ENCODE measurements around the gene ICAM4. TPM values are rescaled to one million over a fixed set of nuclear protein-coding genes. Genes with fewer than 3 reads are reported as not detected.

The ICAM4 gene
- total and polyA plus RNA-seq, 2 of the 8 experiments (the other 6 are each of a cell fraction or from before 2014, with no cell fraction given): 1.5 to 4.1 TPM

- Histone ChIP-seq H3K4me3 (ENCODE audit: extremely low read depth in 1 of 4, insufficient read depth in 2 of 4, low read depth in 3 of 4, low read length in 4 of 4) (peak overlapping the region; percentile 38 to 67 (median 60)), H3K79me1 (ENCODE audit: low read depth, low read length) (no peaks in the 10 kb centered on the region), H3K9ac (replicated peaks in 1 of 4; ENCODE audit: extremely low read depth in 1 of 4, low read depth in 3 of 4, low read length in 3 of 4) (peak overlapping the region in 2 of 4 experiments; percentile 25 to 28; a peak in 3 of 7 replicates), H3K4ac (replicated peaks; ENCODE audit: insufficient read length, low read depth, low read length) (no peak overlapping the region), H3K18ac (ENCODE audit: extremely low read depth, low read length) (peak overlapping the region; percentile 71; the same call in 1 of the 2 replicates), H2BK20ac (ENCODE audit: low read length) (no peak overlapping the region), H3K14ac (ENCODE audit: insufficient read length) (no peak overlapping the region), H2BK120ac (replicated peaks; ENCODE audit: low read depth, low read length) (no peak overlapping the region), H4K91ac (replicated peaks; ENCODE audit: insufficient read length, low read length) (no peak overlapping the region), H2BK15ac (ENCODE audit: low read length) (no peak overlapping the region), H2AK5ac (ENCODE audit: low read depth, low read length) (no peak overlapping the region), H3K56ac (replicated peaks; ENCODE audit: insufficient read length, low read depth, low read length) (no peak overlapping the region), H4K8ac (ENCODE audit: extremely low read depth, insufficient read depth, low read length) (no peak overlapping the region), H3K36me3 (ENCODE audit: control insufficient read depth in 2 of 4, insufficient read depth in 4 of 4, low read length in 3 of 4) (no peaks in the 10 kb centered on the region), H2BK12ac (ENCODE audit: low read depth, low read length) (peak overlapping the region; percentile 72), H3K23me2 (ENCODE audit: low read depth, low read length) (peaks cover 36% of the 10 kb centered on the region; the same call in 1 of the 2 replicates), H3K9me3 (ENCODE audit: insufficient read depth in 2 of 2, low read depth in 1 of 2, low read length in 1 of 2) (no peaks in the 10 kb centered on the region), H3K79me2 (ENCODE audit: control insufficient read depth in 1 of 2, insufficient read depth in 2 of 2, low read length in 2 of 2) (no peaks in the 10 kb centered on the region), H4K20me1 (replicated peaks in 1 of 2; ENCODE audit: control insufficient read depth in 1 of 2, insufficient read depth in 2 of 2, low read length in 2 of 2) (peaks cover 0 to 26% of the 10 kb centered on the region in 2 experiments), H3K27ac (ENCODE audit: low read depth, low read length) (no peak overlapping the region), H3K27me3 (replicated peaks in 1 of 4; ENCODE audit: control insufficient read depth in 3 of 4, extremely low read depth in 1 of 4, insufficient read depth in 3 of 4, low read length in 3 of 4) (peaks cover 57 to 91% (median 81%) of the 10 kb centered on the region in 4 experiments), H4K5ac (ENCODE audit: insufficient read length, low read depth, low read length) (no peak overlapping the region), H3K23ac (ENCODE audit: insufficient read length) (no peak overlapping the region), H3K4me1 (replicated peaks in 1 of 4; ENCODE audit: control insufficient read depth in 3 of 4, insufficient read depth in 4 of 4, low read length in 3 of 4) (peaks cover 0 to 45% (median 23%) of the 10 kb centered on the region in 4 experiments; a peak in 6 of 7 replicates), H3K4me2 (ENCODE audit: insufficient read depth in 1 of 2, low read depth in 2 of 2, low read length in 2 of 2) (peak overlapping the region; percentile 81 to 100), H2BK5ac (ENCODE audit: low read depth, low read length) (no peak overlapping the region), H2AFZ (ENCODE audit: low read length) (no peak overlapping the region)
- POLR2A ChIA-PET (ENCODE audit: partially characterized antibody): interaction anchor here (0.6 to 2.2 kb wide), 6 partner anchors 20 to 52 kb away, joined by 3 to 8 read pairs (median 4); partner anchors contain the start of genes FDX2 and ICAM1
- 2% methylated on average over 37 of the region's 57 CpGs; no CpG with 5 or more reads in 1 of the 2 experiments for WGBS, 2 experiments (ENCODE audit: extremely low coverage in 1 of 2, insufficient coverage in 1 of 2, insufficient read length in 1 of 2, insufficient replicate concordance in 2 of 2, low coverage in 1 of 2, low lambda C conversion rate in 2 of 2, missing lambda C conversion rate in 1 of 2)
- FAIRE-seq (no peak), DNase-seq (ENCODE audit: low read depth in 1 of 2, low spot score in 2 of 2) (peak in 1 of 2 experiments; percentile 78)
- CTCF ChIA-PET (ENCODE audit: partially characterized antibody): interaction anchor here (0.6 to 3.7 kb wide), 12 partner anchors 8 to 133 kb away, joined by 3 to 29 read pairs (median 4); partner anchors contain the start of gene ICAM1
- TF ChIP-seq EZH2 (IDR thresholded peaks at IDR 0.05; ENCODE audit: low read depth, low read length, severe bottlenecking) (peak; percentile 87), TAF1 (IDR thresholded peaks at IDR 0.05; ENCODE audit: low read depth, low read length) (no peak), MAX (IDR thresholded peaks at IDR 0.05) (peak; percentile 16; the same call in 1 of the 2 replicates), SUZ12 (IDR thresholded peaks at IDR 0.05; ENCODE audit: low read length) (peak; percentile 83; the same call in 1 of the 2 replicates), SRF (IDR thresholded peaks at IDR 0.05; ENCODE audit: low read depth, low read length) (no peak), TCF12 (IDR thresholded peaks at IDR 0.05; ENCODE audit: low read depth, low read length) (no peak), RNF2 (IDR thresholded peaks at IDR 0.05; ENCODE audit: borderline replicate concordance, low read depth, low read length, missing control alignments, poor library complexity, severe bottlenecking) (peak; percentile 64), ASH2L (IDR thresholded peaks at IDR 0.05; ENCODE audit: low read length) (peak; percentile 62), KDM4A (IDR thresholded peaks at IDR 0.05; ENCODE audit: low read depth, low read length, severe bottlenecking) (peak; percentile 60)
Observed at GRCh38 chr19:10290876-10291553, 4.3 kb downstream of the ICAM4 start.
